ENCODE data around the gene GNG14.

DNA sequence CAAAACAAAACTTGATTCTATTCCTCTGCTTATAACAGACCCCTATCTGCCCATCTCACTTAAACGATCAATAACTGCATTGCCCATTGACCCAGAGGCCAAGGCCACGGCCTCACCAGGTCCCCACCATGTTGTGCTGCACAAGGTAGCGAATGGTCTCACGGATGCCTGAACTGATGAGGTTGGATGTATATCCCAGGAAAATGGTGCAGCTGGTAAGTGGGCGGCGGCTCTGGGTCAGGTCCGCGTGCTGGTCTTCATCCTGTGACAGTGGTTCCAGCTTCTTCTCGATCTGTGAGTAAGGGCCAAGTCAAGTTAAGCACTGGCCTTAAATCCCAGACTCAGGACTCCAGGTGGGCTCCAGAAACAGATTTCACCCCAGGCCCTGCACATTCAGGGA is 7.8 kb upstream of the GNG14 start:
- TF ChIP-seq, protein P1, sequence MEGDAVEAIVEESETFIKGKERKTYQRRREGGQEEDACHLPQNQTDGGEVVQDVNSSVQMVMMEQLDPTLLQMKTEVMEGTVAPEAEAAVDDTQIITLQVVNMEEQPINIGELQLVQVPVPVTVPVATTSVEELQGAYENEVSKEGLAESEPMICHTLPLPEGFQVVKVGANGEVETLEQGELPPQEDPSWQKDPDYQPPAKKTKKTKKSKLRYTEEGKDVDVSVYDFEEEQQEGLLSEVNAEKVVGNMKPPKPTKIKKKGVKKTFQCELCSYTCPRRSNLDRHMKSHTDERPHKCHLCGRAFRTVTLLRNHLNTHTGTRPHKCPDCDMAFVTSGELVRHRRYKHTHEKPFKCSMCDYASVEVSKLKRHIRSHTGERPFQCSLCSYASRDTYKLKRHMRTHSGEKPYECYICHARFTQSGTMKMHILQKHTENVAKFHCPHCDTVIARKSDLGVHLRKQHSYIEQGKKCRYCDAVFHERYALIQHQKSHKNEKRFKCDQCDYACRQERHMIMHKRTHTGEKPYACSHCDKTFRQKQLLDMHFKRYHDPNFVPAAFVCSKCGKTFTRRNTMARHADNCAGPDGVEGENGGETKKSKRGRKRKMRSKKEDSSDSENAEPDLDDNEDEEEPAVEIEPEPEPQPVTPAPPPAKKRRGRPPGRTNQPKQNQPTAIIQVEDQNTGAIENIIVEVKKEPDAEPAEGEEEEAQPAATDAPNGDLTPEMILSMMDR (IDR thresholded peaks at IDR 0.05), result no peak
- no peak for TF ChIP-seq POLR2A (IDR thresholded peaks at IDR 0.05; ENCODE audit: low read depth)
- TF ChIP-seq EP300 (IDR thresholded peaks at IDR 0.05), result no peak

Data from esophagus muscularis mucosa (tissue), 4 donors.